ENCODE data around the gene MYRIP.

GRCh38 chr3:39941931-39942330 is 132.5 kb downstream of the MYRIP start:
- TF ChIP-seq POLR2AphosphoS5 (IDR thresholded peaks at IDR 0.05; ENCODE audit: borderline replicate concordance, low read depth, low read length), result no peak
- no peak for TF ChIP-seq EZH2 (IDR thresholded peaks at IDR 0.05)
